ENCODE data around the gene INA.

Gene INA

DNA sequence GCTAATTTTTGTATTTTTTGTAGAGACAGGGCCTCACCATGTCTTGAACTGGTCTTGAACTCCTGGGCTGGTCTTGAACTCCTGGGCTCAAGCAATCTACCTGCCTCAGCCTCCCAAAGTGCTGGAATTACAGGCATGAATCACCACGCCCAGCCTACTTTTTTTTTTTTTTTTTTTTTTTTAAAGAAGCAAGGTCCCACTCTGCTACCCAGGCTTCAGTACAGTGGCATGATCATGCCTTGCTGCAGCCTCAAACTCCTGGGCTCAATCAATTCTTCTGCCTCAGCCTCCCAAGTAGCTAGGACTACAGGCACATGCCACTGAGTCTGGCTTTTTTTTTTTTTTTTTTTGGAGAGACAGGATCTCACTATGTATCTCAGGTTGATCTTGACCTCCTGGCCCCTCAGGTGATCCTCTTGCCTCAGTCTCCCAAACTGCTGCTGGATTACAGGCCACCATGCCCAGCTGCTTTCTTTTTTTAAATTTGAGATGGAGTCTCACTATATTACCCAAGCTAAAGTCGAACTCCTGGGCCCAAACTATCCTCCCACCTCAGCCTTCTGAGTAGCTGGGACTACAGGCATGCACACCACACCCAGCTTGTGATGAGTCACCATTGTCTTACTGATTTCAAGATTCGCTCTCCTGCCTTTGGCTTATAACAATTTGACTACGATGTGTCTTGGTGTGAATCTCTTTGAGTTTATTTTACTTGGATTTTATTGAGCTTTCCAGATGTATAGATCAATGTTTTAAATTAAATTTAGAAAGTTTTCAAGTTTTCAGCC, 22.2 kb upstream of the INA start:
- no peak for TF ChIP-seq TAF1 (IDR thresholded peaks at IDR 0.05; ENCODE audit: low read depth)
- TF ChIP-seq, protein P1, sequence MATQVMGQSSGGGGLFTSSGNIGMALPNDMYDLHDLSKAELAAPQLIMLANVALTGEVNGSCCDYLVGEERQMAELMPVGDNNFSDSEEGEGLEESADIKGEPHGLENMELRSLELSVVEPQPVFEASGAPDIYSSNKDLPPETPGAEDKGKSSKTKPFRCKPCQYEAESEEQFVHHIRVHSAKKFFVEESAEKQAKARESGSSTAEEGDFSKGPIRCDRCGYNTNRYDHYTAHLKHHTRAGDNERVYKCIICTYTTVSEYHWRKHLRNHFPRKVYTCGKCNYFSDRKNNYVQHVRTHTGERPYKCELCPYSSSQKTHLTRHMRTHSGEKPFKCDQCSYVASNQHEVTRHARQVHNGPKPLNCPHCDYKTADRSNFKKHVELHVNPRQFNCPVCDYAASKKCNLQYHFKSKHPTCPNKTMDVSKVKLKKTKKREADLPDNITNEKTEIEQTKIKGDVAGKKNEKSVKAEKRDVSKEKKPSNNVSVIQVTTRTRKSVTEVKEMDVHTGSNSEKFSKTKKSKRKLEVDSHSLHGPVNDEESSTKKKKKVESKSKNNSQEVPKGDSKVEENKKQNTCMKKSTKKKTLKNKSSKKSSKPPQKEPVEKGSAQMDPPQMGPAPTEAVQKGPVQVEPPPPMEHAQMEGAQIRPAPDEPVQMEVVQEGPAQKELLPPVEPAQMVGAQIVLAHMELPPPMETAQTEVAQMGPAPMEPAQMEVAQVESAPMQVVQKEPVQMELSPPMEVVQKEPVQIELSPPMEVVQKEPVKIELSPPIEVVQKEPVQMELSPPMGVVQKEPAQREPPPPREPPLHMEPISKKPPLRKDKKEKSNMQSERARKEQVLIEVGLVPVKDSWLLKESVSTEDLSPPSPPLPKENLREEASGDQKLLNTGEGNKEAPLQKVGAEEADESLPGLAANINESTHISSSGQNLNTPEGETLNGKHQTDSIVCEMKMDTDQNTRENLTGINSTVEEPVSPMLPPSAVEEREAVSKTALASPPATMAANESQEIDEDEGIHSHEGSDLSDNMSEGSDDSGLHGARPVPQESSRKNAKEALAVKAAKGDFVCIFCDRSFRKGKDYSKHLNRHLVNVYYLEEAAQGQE (IDR thresholded peaks at IDR 0.05; ENCODE audit: low read depth), result no peak
- no peak for TF ChIP-seq TEAD4 (IDR thresholded peaks at IDR 0.05)
- TF ChIP-seq NFIC (IDR thresholded peaks at IDR 0.05), result no peak
- no peak for TF ChIP-seq CEBPB (IDR thresholded peaks at IDR 0.05)
- TF ChIP-seq EP300 (IDR thresholded peaks at IDR 0.05; ENCODE audit: borderline replicate concordance), result no peak
- TF ChIP-seq ZBTB7A (IDR thresholded peaks at IDR 0.05; ENCODE audit: low read depth), result no peak
- no peak for TF ChIP-seq MAX (IDR thresholded peaks at IDR 0.05)
- TF ChIP-seq FOXM1 (IDR thresholded peaks at IDR 0.05; ENCODE audit: borderline replicate concordance, low read depth), result no peak
- no peak for TF ChIP-seq EGR1 (IDR thresholded peaks at IDR 0.05)
- TF ChIP-seq TCF12 (IDR thresholded peaks at IDR 0.05; ENCODE audit: low read depth), result no peak
- TF ChIP-seq CREB1 (IDR thresholded peaks at IDR 0.05; ENCODE audit: low read depth), result no peak

DNA sequence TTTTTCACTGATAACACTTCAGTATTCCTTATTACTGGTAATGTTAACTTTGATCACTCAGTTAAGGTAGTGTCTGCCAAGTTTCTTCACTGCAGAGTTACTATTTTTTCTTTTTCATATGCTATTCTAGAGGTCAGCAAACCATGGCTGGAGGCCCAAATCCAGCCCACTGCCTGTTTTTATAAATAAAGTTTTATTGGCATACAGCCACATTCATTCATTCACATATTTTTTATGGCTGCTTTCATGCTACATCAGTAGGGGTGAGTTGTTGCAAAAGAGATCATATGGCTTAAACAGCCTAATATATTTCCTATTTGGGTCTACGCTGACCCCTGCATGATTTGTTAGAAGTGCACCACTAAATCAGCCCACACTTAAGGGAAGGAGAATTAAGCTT, 20.3 kb upstream of the INA start:
- TF ChIP-seq TEAD4 (IDR thresholded peaks at IDR 0.05) (no peak), CREB1 (IDR thresholded peaks at IDR 0.05; ENCODE audit: low read depth) (no peak), FOXM1 (IDR thresholded peaks at IDR 0.05; ENCODE audit: borderline replicate concordance, low read depth) (no peak), RAD21 (IDR thresholded peaks at IDR 0.05; ENCODE audit: low read depth) (no peak), EGR1 (IDR thresholded peaks at IDR 0.05) (no peak), NFIC (IDR thresholded peaks at IDR 0.05) (no peak), MAX (IDR thresholded peaks at IDR 0.05) (no peak), TCF12 (IDR thresholded peaks at IDR 0.05; ENCODE audit: low read depth) (no peak), EP300 (IDR thresholded peaks at IDR 0.05; ENCODE audit: borderline replicate concordance) (no peak), ZBTB7A (IDR thresholded peaks at IDR 0.05; ENCODE audit: low read depth) (no peak)
- TF ChIP-seq, protein P2, sequence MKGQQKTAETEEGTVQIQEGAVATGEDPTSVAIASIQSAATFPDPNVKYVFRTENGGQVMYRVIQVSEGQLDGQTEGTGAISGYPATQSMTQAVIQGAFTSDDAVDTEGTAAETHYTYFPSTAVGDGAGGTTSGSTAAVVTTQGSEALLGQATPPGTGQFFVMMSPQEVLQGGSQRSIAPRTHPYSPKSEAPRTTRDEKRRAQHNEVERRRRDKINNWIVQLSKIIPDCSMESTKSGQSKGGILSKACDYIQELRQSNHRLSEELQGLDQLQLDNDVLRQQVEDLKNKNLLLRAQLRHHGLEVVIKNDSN (IDR thresholded peaks at IDR 0.05), result no peak
- TF ChIP-seq, protein P1 (IDR thresholded peaks at IDR 0.05; ENCODE audit: low read depth), result no peak

DNA sequence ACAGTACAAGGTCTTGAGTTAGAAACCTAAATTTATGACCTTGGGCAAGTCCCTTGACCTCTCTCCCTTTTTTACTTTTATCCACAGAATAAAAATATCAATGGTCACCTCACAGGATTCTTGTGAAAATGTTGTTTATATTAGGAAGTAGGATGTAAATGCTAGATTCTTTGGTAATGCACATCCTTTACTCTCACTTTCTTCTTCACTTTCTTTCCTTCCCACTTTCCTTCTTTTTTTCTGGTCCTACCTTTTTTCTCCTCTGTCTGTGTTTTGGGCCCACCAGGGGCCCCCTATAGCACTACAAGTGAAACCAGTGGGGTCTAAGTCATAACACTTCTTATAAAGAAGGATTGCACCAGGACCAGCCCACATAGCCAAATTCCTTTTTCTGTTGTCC, 19.1 kb upstream of the INA start:
- TF ChIP-seq MAX (IDR thresholded peaks at IDR 0.05) (no peak), TEAD4 (IDR thresholded peaks at IDR 0.05) (no peak), EP300 (IDR thresholded peaks at IDR 0.05; ENCODE audit: borderline replicate concordance) (no peak), TAF1 (IDR thresholded peaks at IDR 0.05; ENCODE audit: low read depth) (no peak), CEBPB (IDR thresholded peaks at IDR 0.05) (no peak), EGR1 (IDR thresholded peaks at IDR 0.05) (no peak), ZBTB7A (IDR thresholded peaks at IDR 0.05; ENCODE audit: low read depth) (no peak), TCF12 (IDR thresholded peaks at IDR 0.05; ENCODE audit: low read depth) (no peak), YY1 (IDR thresholded peaks at IDR 0.05; ENCODE audit: low read depth) (no peak), CREB1 (IDR thresholded peaks at IDR 0.05; ENCODE audit: low read depth) (no peak), NFIC (IDR thresholded peaks at IDR 0.05) (no peak), RAD21 (IDR thresholded peaks at IDR 0.05; ENCODE audit: low read depth) (no peak), FOXM1 (IDR thresholded peaks at IDR 0.05; ENCODE audit: borderline replicate concordance, low read depth) (no peak)
- TF ChIP-seq, protein P2 (IDR thresholded peaks at IDR 0.05), result no peak
- TF ChIP-seq, protein P1 (IDR thresholded peaks at IDR 0.05; ENCODE audit: low read depth), result no peak

DNA sequence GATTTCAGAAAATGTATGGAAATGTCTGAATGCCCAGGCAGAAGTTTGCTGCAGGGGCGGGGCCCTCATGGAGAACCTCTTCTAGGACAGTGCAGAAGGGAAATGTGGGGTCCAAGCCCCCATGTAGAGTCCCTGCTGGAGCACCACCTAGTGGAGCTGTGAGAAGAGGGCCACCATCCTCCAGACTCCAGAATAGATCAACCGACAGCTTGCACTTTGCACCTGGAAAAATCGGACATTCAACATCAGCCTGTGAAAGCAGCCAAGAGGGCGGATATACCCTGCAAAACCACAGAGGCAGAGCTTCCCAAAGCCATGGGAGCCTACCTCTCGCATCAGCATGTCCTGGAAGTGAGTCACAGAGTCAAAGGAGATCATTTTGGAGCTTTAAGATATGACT, 16.9 kb upstream of the INA start:
- TF ChIP-seq RAD21 (IDR thresholded peaks at IDR 0.05; ENCODE audit: low read depth), result no peak
- no peak for TF ChIP-seq CEBPB (IDR thresholded peaks at IDR 0.05)
- TF ChIP-seq NFIC (IDR thresholded peaks at IDR 0.05), result no peak

Measured in Ishikawa (cell line).